ENCODE results near the gene PIGC.
"Not testable (repeated sequence)": the region's sequence is repeated elsewhere in the genome, so short reads cannot be mapped to it uniquely, and the experiment has no call there.

Gene PIGC

GRCh38 chr1:172442404-172442803 lies 1.5 kb downstream of the PIGC start:
- H2AK5ac ChIP-seq (ENCODE audit: low read length): no peak overlapping the region
- no peaks in the 10 kb centered on the region for H3K36me3 ChIP-seq (ENCODE audit: control insufficient read depth, insufficient read depth, low read length)
- no peak overlapping the region for H3K9ac ChIP-seq (ENCODE audit: low read length)
- WGBS (ENCODE audit: extremely low coverage, insufficient coverage, low lambda C conversion rate): no CpG with 5 or more reads among the region's 6 CpGs
- no peak for DNase-seq
- no peak overlapping the region for H3K4ac ChIP-seq (ENCODE audit: low read depth, low read length)
- no peak overlapping the region for H3K56ac ChIP-seq (ENCODE audit: low read length)
- no peaks in the 10 kb centered on the region for H3K4me1 ChIP-seq (ENCODE audit: control insufficient read depth, low read depth, low read length)
- no peak overlapping the region for H2BK5ac ChIP-seq (ENCODE audit: low read length)
- H3K18ac ChIP-seq (ENCODE audit: low read length): no peak overlapping the region
- peaks cover 8% of the 10 kb centered on the region for H3K79me1 ChIP-seq (ENCODE audit: low read length)
- no peaks in the 10 kb centered on the region for H3K27me3 ChIP-seq (ENCODE audit: insufficient read depth, low read length, poor library complexity)
- H3K23ac ChIP-seq (ENCODE audit: low read length): no peak overlapping the region
- no peak overlapping the region for H3K4me2 ChIP-seq (ENCODE audit: low read length)
- H4K8ac ChIP-seq (ENCODE audit: low read depth, low read length): no peak overlapping the region
- no peak overlapping the region for H3K4me3 ChIP-seq (ENCODE audit: low read length)
- no peak overlapping the region for H2BK15ac ChIP-seq (replicated peaks; ENCODE audit: low read depth)
- no peak overlapping the region for H3K27ac ChIP-seq (ENCODE audit: low read depth, low read length)
- no peak overlapping the region for H4K5ac ChIP-seq (ENCODE audit: low read length)
- H2BK120ac ChIP-seq (ENCODE audit: low read depth, low read length): no peak overlapping the region
- peaks cover 5% of the 10 kb centered on the region for H3K79me2 ChIP-seq (ENCODE audit: control insufficient read depth, insufficient read depth, low read length)

GRCh38 chr1:172437183-172437582 lies 6.7 kb downstream of the PIGC start:
- no CpG with 5 or more reads among the region's 3 CpGs for WGBS (ENCODE audit: extremely low coverage, insufficient coverage, low lambda C conversion rate)
- H4K8ac ChIP-seq (ENCODE audit: low read depth, low read length); H2BK15ac ChIP-seq (replicated peaks; ENCODE audit: low read depth); H3K27me3 ChIP-seq (ENCODE audit: insufficient read depth, low read length, poor library complexity); H3K4me2 ChIP-seq (ENCODE audit: low read length); H3K4me1 ChIP-seq (ENCODE audit: control insufficient read depth, low read depth, low read length); H3K27ac ChIP-seq (ENCODE audit: low read depth, low read length); H3K18ac ChIP-seq (ENCODE audit: low read length); H2AK5ac ChIP-seq (ENCODE audit: low read length); DNase-seq; H3K23ac ChIP-seq (ENCODE audit: low read length); H3K79me2 ChIP-seq (ENCODE audit: control insufficient read depth, insufficient read depth, low read length); H3K4ac ChIP-seq (ENCODE audit: low read depth, low read length); H3K56ac ChIP-seq (ENCODE audit: low read length); H2BK5ac ChIP-seq (ENCODE audit: low read length); H3K9ac ChIP-seq (ENCODE audit: low read length); H2BK120ac ChIP-seq (ENCODE audit: low read depth, low read length); H4K5ac ChIP-seq (ENCODE audit: low read length); H3K79me1 ChIP-seq (ENCODE audit: low read length); H3K36me3 ChIP-seq (ENCODE audit: control insufficient read depth, insufficient read depth, low read length); H3K4me3 ChIP-seq (ENCODE audit: low read length): not testable (repeated sequence)

- H3K27ac ChIP-seq (ENCODE audit: low read depth, low read length): no peak overlapping the region
- no peak overlapping the region for H3K56ac ChIP-seq (ENCODE audit: low read length)
- H3K27me3 ChIP-seq (ENCODE audit: insufficient read depth, low read length, poor library complexity): no peaks in the 10 kb centered on the region
- H3K4me1 ChIP-seq (ENCODE audit: control insufficient read depth, low read depth, low read length): no peaks in the 10 kb centered on the region
- H3K23ac ChIP-seq (ENCODE audit: low read length): no peak overlapping the region
- H2BK120ac ChIP-seq (ENCODE audit: low read depth, low read length): no peak overlapping the region
- no peaks in the 10 kb centered on the region for H3K79me1 ChIP-seq (ENCODE audit: low read length)
- no peak overlapping the region for H2BK15ac ChIP-seq (replicated peaks; ENCODE audit: low read depth)
- no peak overlapping the region for H2AK5ac ChIP-seq (ENCODE audit: low read length)
- H3K18ac ChIP-seq (ENCODE audit: low read length): no peak overlapping the region
- no peaks in the 10 kb centered on the region for H3K79me2 ChIP-seq (ENCODE audit: control insufficient read depth, insufficient read depth, low read length)
- no CpG with 5 or more reads among the region's 9 CpGs for WGBS (ENCODE audit: extremely low coverage, insufficient coverage, low lambda C conversion rate)
- no peak overlapping the region for H4K5ac ChIP-seq (ENCODE audit: low read length)
- H4K8ac ChIP-seq (ENCODE audit: low read depth, low read length): no peak overlapping the region
- H3K4me3 ChIP-seq (ENCODE audit: low read length): no peak overlapping the region
- H3K4me2 ChIP-seq (ENCODE audit: low read length): no peak overlapping the region
- no peak overlapping the region for H3K4ac ChIP-seq (ENCODE audit: low read depth, low read length)
- no peaks in the 10 kb centered on the region for H3K36me3 ChIP-seq (ENCODE audit: control insufficient read depth, insufficient read depth, low read length)
- peak; percentile 33 for DNase-seq
- no peak overlapping the region for H2BK5ac ChIP-seq (ENCODE audit: low read length)
- no peak overlapping the region for H3K9ac ChIP-seq (ENCODE audit: low read length)
Observed at GRCh38 chr1:172431721-172432192, 12.1 kb downstream of the PIGC start.

- no peak overlapping the region for H4K5ac ChIP-seq (ENCODE audit: low read length)
- no peaks in the 10 kb centered on the region for H3K79me2 ChIP-seq (ENCODE audit: control insufficient read depth, insufficient read depth, low read length)
- no peaks in the 10 kb centered on the region for H3K79me1 ChIP-seq (ENCODE audit: low read length)
- DNase-seq: no peak
- no peaks in the 10 kb centered on the region for H3K27me3 ChIP-seq (ENCODE audit: insufficient read depth, low read length, poor library complexity)
- no peak overlapping the region for H3K18ac ChIP-seq (ENCODE audit: low read length)
- no peak overlapping the region for H3K9ac ChIP-seq (ENCODE audit: low read length)
- H3K56ac ChIP-seq (ENCODE audit: low read length): no peak overlapping the region
- H3K4me2 ChIP-seq (ENCODE audit: low read length): no peak overlapping the region
- H2BK5ac ChIP-seq (ENCODE audit: low read length): no peak overlapping the region
- H4K8ac ChIP-seq (ENCODE audit: low read depth, low read length): no peak overlapping the region
- no CpG with 5 or more reads among the region's 2 CpGs for WGBS (ENCODE audit: extremely low coverage, insufficient coverage, low lambda C conversion rate)
- H3K4ac ChIP-seq (ENCODE audit: low read depth, low read length): no peak overlapping the region
- H3K23ac ChIP-seq (ENCODE audit: low read length): no peak overlapping the region
- H2AK5ac ChIP-seq (ENCODE audit: low read length): no peak overlapping the region
- no peaks in the 10 kb centered on the region for H3K4me1 ChIP-seq (ENCODE audit: control insufficient read depth, low read depth, low read length)
- no peak overlapping the region for H2BK120ac ChIP-seq (ENCODE audit: low read depth, low read length)
- H3K4me3 ChIP-seq (ENCODE audit: low read length): no peak overlapping the region
- no peaks in the 10 kb centered on the region for H3K36me3 ChIP-seq (ENCODE audit: control insufficient read depth, insufficient read depth, low read length)
- H2BK15ac ChIP-seq (replicated peaks; ENCODE audit: low read depth): no peak overlapping the region
- H3K27ac ChIP-seq (ENCODE audit: low read depth, low read length): no peak overlapping the region
Observed at GRCh38 chr1:172431204-172431603, 12.7 kb downstream of the PIGC start.

- H3K56ac ChIP-seq (ENCODE audit: low read length): no peak overlapping the region
- H3K27ac ChIP-seq (ENCODE audit: low read depth, low read length): no peak overlapping the region
- H3K79me2 ChIP-seq (ENCODE audit: control insufficient read depth, insufficient read depth, low read length): no peaks in the 10 kb centered on the region
- H3K4me3 ChIP-seq (ENCODE audit: low read length): no peak overlapping the region
- no peaks in the 10 kb centered on the region for H3K4me1 ChIP-seq (ENCODE audit: control insufficient read depth, low read depth, low read length)
- H3K27me3 ChIP-seq (ENCODE audit: insufficient read depth, low read length, poor library complexity): no peaks in the 10 kb centered on the region
- DNase-seq: no peak
- no peak overlapping the region for H2BK120ac ChIP-seq (ENCODE audit: low read depth, low read length)
- no peak overlapping the region for H2BK5ac ChIP-seq (ENCODE audit: low read length)
- no peak overlapping the region for H3K4ac ChIP-seq (ENCODE audit: low read depth, low read length)
- WGBS (ENCODE audit: extremely low coverage, insufficient coverage, low lambda C conversion rate): no CpG with 5 or more reads among the region's 1 CpG
- H4K8ac ChIP-seq (ENCODE audit: low read depth, low read length): no peak overlapping the region
- H3K36me3 ChIP-seq (ENCODE audit: control insufficient read depth, insufficient read depth, low read length): no peaks in the 10 kb centered on the region
- H3K18ac ChIP-seq (ENCODE audit: low read length): no peak overlapping the region
- no peaks in the 10 kb centered on the region for H3K79me1 ChIP-seq (ENCODE audit: low read length)
- H3K9ac ChIP-seq (ENCODE audit: low read length): no peak overlapping the region
- no peak overlapping the region for H2AK5ac ChIP-seq (ENCODE audit: low read length)
- H3K4me2 ChIP-seq (ENCODE audit: low read length): no peak overlapping the region
- no peak overlapping the region for H4K5ac ChIP-seq (ENCODE audit: low read length)
- no peak overlapping the region for H3K23ac ChIP-seq (ENCODE audit: low read length)
- H2BK15ac ChIP-seq (replicated peaks; ENCODE audit: low read depth): no peak overlapping the region
Observed at GRCh38 chr1:172430128-172430454, 13.8 kb downstream of the PIGC start.

GRCh38 chr1:172429331-172430127 lies 14.3 kb downstream of the PIGC start:
- Histone ChIP-seq H3K56ac (ENCODE audit: low read length) (no peak overlapping the region), H2BK15ac (replicated peaks; ENCODE audit: low read depth) (no peak overlapping the region), H2BK5ac (ENCODE audit: low read length) (no peak overlapping the region), H3K27ac (ENCODE audit: low read depth, low read length) (no peak overlapping the region), H3K23ac (ENCODE audit: low read length) (no peak overlapping the region), H3K18ac (ENCODE audit: low read length) (no peak overlapping the region), H3K4ac (ENCODE audit: low read depth, low read length) (no peak overlapping the region), H4K5ac (ENCODE audit: low read length) (no peak overlapping the region), H3K27me3 (ENCODE audit: insufficient read depth, low read length, poor library complexity) (no peaks in the 10 kb centered on the region), H2BK120ac (ENCODE audit: low read depth, low read length) (no peak overlapping the region), H3K79me1 (ENCODE audit: low read length) (no peaks in the 10 kb centered on the region), H3K79me2 (ENCODE audit: control insufficient read depth, insufficient read depth, low read length) (no peaks in the 10 kb centered on the region), H3K9ac (ENCODE audit: low read length) (no peak overlapping the region), H4K8ac (ENCODE audit: low read depth, low read length) (no peak overlapping the region), H2AK5ac (ENCODE audit: low read length) (no peak overlapping the region), H3K4me2 (ENCODE audit: low read length) (no peak overlapping the region), H3K4me1 (ENCODE audit: control insufficient read depth, low read depth, low read length) (no peaks in the 10 kb centered on the region), H3K36me3 (ENCODE audit: control insufficient read depth, insufficient read depth, low read length) (no peaks in the 10 kb centered on the region), H3K4me3 (ENCODE audit: low read length) (no peak overlapping the region)
- peak; percentile 79 for DNase-seq
- 100% methylated on average over 1 of the region's 1 CpG for WGBS (ENCODE audit: extremely low coverage, insufficient coverage, low lambda C conversion rate)

Measured in mesendoderm (in vitro differentiated cells).